GM12878 (cell line): Measurements from ENCODE around the gene TMEM37.

Source experiments
- EZH2 ChIP-seq: IDR thresholded peaks from 2 replicates; pipeline ENCODE4 v1.6.1; 2012; ENCODE audit warnings: low read depth, mild to moderate bottlenecking, control low read depth, inconsistent platforms, low read length, borderline replicate concordance; ENCODE audit not compliant: control insufficient read depth
- SP1 ChIP-seq: IDR thresholded peaks from one replicate; pipeline ENCODE4 v1.6.1; 2011; ENCODE audit warnings: low read depth, low read length
- ZSCAN29 ChIP-seq: fragments of 450-650 bp; IDR thresholded peaks from 2 replicates; pipeline ENCODE4 v1.6.1; 2017; ENCODE audit warnings: mild to moderate bottlenecking, moderate library complexity
- TF ChIP-seq, protein P1 (sequence below), 3 experiments: IDR thresholded peaks in 2 of 3; conservative IDR thresholded peaks in 1 of 3; 2 replicates each; pipeline ENCODE4 v1.5.1; 2011; ENCODE audit warnings: low read depth in 3 of 3, low read length in 3 of 3, mild to moderate bottlenecking in 3 of 3, control low read depth in 2 of 3, moderate library complexity in 2 of 3, inconsistent platforms in 1 of 3, mixed read lengths in 1 of 3; ENCODE audit not compliant: control insufficient read depth in 2 of 3, insufficient read depth in 1 of 3; ENCODE audit errors: extremely low read depth in 1 of 3

DNA sequence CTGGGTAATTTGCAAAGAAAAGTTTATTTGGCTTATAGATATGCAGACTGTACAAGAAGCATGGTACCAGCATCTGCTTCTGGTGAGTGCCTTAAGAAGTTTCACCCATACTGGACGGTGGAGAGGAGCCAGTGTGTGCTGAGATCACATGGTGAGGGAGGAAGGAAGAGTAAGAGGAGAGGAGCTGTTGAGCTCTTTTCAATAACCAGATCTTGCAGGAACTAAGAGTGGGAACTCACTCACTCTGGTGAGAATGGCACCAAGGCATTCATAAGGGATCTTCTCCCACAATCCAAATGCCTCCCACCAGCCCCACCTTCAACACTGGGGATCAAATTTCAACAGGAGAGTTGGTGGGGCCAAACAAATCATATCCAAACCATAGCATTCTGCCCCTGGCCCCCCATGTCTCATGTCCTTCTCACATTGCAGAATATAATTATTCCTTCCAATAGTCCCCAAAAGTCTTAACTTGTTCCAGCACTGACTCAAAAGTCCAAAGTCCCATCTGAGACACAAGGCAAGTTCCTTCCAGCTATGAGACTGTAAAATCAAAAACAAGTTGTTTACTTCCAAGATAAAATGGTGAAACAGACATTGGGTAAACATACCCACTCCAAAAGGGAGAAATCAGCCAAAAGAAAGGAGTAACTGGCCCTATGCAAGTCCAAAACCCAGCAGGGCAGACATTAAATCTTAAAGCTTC is 11.7 kb upstream of the TMEM37 start:
- TF ChIP-seq ZSCAN29 (no peak), SP1 (no peak), EZH2 (no peak)
- TF ChIP-seq, protein P1, sequence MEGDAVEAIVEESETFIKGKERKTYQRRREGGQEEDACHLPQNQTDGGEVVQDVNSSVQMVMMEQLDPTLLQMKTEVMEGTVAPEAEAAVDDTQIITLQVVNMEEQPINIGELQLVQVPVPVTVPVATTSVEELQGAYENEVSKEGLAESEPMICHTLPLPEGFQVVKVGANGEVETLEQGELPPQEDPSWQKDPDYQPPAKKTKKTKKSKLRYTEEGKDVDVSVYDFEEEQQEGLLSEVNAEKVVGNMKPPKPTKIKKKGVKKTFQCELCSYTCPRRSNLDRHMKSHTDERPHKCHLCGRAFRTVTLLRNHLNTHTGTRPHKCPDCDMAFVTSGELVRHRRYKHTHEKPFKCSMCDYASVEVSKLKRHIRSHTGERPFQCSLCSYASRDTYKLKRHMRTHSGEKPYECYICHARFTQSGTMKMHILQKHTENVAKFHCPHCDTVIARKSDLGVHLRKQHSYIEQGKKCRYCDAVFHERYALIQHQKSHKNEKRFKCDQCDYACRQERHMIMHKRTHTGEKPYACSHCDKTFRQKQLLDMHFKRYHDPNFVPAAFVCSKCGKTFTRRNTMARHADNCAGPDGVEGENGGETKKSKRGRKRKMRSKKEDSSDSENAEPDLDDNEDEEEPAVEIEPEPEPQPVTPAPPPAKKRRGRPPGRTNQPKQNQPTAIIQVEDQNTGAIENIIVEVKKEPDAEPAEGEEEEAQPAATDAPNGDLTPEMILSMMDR (IDR thresholded peaks at IDR 0.05 in 2 of 3, conservative IDR thresholded peaks at IDR 0.05 in 1 of 3; ENCODE audit: control insufficient read depth in 2 of 3, extremely low read depth in 1 of 3, insufficient read depth in 1 of 3, low read depth in 3 of 3, low read length in 3 of 3) = no peak
